Smooth muscle cell (in vitro differentiated cells): ENCODE results near the gene ATG7. TPM values are rescaled to one million over a fixed set of nuclear protein-coding genes. Genes with fewer than 3 reads are reported as not detected.

Source experiments
- DNase-seq: peaks from one replicate; lab custom pipeline; 2025; ENCODE audit not compliant: unreplicated experiment; lab: John Stamatoyannopoulos, UW
- H2AFZ ChIP-seq: fragments of 200-600 bp; sonication (generic); 2 replicates; pipeline ENCODE4 v1.6.0; 2016; ENCODE audit warnings: antibody characterized with exemption, low read depth, mild to moderate bottlenecking
- H3F3A ChIP-seq: fragments of 200-600 bp; sonication (generic); 2 replicates; pipeline ENCODE4 v1.6.0; 2017; ENCODE audit warnings: antibody characterized with exemption, low read depth
- H3K27ac ChIP-seq: fragments of 200-600 bp; sonication (generic); 2 replicates; pipeline ENCODE4 v1.5.1; 2016; ENCODE audit warnings: low read depth, mild to moderate bottlenecking
- H3K27me3 ChIP-seq: fragments of 200-600 bp; sonication (generic); 2 replicates; pipeline ENCODE4 v1.6.1; 2016; ENCODE audit warnings: low read depth, mild to moderate bottlenecking
- H3K36me3 ChIP-seq: fragments of 200-600 bp; sonication (generic); 2 replicates; pipeline ENCODE4 v1.5.1; 2016; ENCODE audit warnings: low read depth
- H3K4me1 ChIP-seq: fragments of 200-600 bp; sonication (generic); 2 replicates; pipeline ENCODE4 v1.5.1; 2016; ENCODE audit warnings: low read depth
- H3K4me2 ChIP-seq: fragments of 200-600 bp; sonication (generic); 2 replicates; pipeline ENCODE4 v1.6.0; 2016; ENCODE audit warnings: mild to moderate bottlenecking
- H3K4me3 ChIP-seq: fragments of 200-600 bp; sonication (generic); 2 replicates; pipeline ENCODE4 v1.5.1; 2016; ENCODE audit warnings: mild to moderate bottlenecking
- H3K79me2 ChIP-seq: fragments of 200-600 bp; sonication (generic); 2 replicates; pipeline ENCODE4 v1.6.0; 2016; ENCODE audit warnings: low read depth, mild to moderate bottlenecking
- H3K9ac ChIP-seq: fragments of 200-600 bp; sonication (generic); 2 replicates; pipeline ENCODE4 v1.6.0; 2016; ENCODE audit warnings: low read depth
- H3K9me3 ChIP-seq: fragments of 200-600 bp; sonication (generic); replicated peaks from 2 replicates; pipeline ENCODE4 v1.5.1; 2016; ENCODE audit warnings: low read depth
- H4K20me1 ChIP-seq: fragments of 200-600 bp; sonication (generic); 2 replicates; pipeline ENCODE4 v1.6.0; 2016; ENCODE audit warnings: low read depth
- WGBS: methylation state at CpG from one replicate; pipeline ENCODE4 v1.1.7; 2016; ENCODE audit warnings: low lambda C conversion rate; 5-methylcytosine and 5-hydroxymethylcytosine counted together
- polyA plus RNA-seq: library from polyadenylated mRNA; unstranded; fragments of >200 nt; fragmentation: Nextera tagmentation; extraction: Ambion mirVana; gene quantifications from 2 replicates; pipeline ENCODE4 v1.2.1, GENCODE V29; 2016
- total RNA-seq: library from RNA; depleted of rRNA; stranded (reverse); fragments of >200 nt; gene quantifications from 2 replicates; pipeline ENCODE4 v1.2.3, GENCODE V29; 2014
- TF ChIP-seq, protein P1 (sequence below): fragments of 200-600 bp; sonication (generic); IDR thresholded peaks from 2 replicates; pipeline ENCODE4 v1.5.1; 2017; ENCODE audit warnings: borderline replicate concordance, mild to moderate bottlenecking, antibody characterized with exemption; ENCODE audit not compliant: insufficient read depth, poor library complexity, severe bottlenecking

Gene ATG7
- total and polyA plus RNA-seq, 2 experiments from 2014 or later, result 19.4 to 40.3 TPM

DNA sequence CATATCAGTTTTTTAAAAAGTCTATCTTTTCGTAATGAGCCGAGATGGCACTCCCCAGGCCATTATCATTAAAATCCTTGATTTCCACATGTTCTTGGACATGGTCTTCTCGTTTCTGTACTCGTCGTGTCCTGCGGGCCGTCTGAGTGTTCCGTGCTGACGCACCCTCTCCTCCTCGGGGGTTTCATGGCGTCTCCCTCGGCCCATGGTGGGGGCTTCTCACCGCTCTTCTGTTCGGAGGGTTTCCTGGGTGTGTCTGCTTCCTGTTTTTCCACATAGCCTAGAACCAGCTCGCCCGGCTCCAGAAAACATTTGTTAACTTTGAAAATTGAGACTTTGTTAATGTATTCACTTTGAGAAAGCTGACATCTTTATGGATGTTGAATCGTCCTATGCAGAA lies 278.8 kb downstream of the ATG7 start:
- 95% methylated on average over 17 of the region's 17 CpGs for WGBS
- H4K20me1 ChIP-seq, result peaks cover 14% of the 10 kb centered on the region
- H2AFZ ChIP-seq, result no peak overlapping the region
- H3K36me3 ChIP-seq, result no peaks in the 10 kb centered on the region
- no peaks in the 10 kb centered on the region for H3K27me3 ChIP-seq
- peaks cover 22% of the 10 kb centered on the region for H3F3A ChIP-seq
- no peak overlapping the region for H3K9ac ChIP-seq
- no peak overlapping the region for H3K4me2 ChIP-seq
- H3K4me3 ChIP-seq, result no peak overlapping the region
- peaks cover 3% of the 10 kb centered on the region for H3K4me1 ChIP-seq
- peak overlapping the region; percentile 19 for H3K27ac ChIP-seq
- H3K9me3 ChIP-seq, result no peaks in the 10 kb centered on the region
- peaks cover 11% of the 10 kb centered on the region for H3K79me2 ChIP-seq
- no peak for DNase-seq
- TF ChIP-seq, protein P1, sequence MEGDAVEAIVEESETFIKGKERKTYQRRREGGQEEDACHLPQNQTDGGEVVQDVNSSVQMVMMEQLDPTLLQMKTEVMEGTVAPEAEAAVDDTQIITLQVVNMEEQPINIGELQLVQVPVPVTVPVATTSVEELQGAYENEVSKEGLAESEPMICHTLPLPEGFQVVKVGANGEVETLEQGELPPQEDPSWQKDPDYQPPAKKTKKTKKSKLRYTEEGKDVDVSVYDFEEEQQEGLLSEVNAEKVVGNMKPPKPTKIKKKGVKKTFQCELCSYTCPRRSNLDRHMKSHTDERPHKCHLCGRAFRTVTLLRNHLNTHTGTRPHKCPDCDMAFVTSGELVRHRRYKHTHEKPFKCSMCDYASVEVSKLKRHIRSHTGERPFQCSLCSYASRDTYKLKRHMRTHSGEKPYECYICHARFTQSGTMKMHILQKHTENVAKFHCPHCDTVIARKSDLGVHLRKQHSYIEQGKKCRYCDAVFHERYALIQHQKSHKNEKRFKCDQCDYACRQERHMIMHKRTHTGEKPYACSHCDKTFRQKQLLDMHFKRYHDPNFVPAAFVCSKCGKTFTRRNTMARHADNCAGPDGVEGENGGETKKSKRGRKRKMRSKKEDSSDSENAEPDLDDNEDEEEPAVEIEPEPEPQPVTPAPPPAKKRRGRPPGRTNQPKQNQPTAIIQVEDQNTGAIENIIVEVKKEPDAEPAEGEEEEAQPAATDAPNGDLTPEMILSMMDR, result no peak

DNA sequence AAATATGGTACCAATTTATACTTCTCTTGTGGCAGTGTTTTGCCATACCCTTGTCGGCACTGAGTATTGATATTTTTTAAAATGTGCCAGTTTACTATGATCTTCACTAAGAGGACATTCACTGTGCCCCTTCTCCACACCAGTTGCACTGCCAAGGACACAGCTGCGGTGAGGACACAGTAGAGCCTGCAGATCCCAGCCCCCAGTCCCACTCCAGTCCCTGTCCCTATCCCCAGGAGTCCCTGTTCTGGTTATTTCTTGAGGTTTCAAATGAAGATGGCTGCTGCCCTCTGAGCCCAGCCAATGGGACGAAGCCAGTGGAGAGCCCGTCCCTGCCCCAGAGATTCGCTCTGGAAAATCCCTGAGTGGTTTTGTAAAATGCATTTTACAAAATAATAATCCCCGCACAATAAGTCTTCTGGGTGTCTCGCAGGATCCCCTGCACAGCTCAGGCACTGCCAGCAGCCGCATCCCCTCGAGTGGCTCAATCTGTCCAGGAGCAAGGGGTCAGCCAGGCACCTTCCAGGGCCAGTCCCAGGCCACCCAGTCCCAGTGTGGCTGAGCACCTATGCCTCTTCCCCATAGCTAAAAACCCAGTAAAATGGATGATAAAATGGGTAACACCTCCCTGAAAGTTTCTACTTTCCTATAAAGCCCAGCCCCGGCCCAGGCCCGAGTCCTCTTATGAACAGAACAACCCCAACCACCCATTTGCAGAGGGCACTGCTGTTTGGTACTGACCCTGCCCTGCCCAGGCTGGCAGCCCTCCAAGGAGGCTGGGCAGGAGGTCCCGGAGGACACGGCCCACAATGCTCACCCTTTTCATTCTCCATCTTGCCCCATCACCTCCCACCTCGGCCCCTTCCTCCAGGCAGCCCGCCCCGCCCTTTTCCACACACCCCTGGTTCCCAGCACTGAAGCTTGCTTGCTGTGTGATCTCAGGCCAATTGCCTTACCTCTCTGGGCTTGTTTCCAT lies 280.4 kb downstream of the ATG7 start:
- WGBS, result 99% methylated on average over 16 of the region's 16 CpGs
- no peak overlapping the region for H3K4me3 ChIP-seq
- no peak overlapping the region for H3K4me2 ChIP-seq
- H3K4me1 ChIP-seq, result peaks cover 9% of the 10 kb centered on the region
- no peaks in the 10 kb centered on the region for H3K27me3 ChIP-seq
- H2AFZ ChIP-seq, result no peak overlapping the region
- H3K9me3 ChIP-seq, result no peaks in the 10 kb centered on the region
- peaks cover 27% of the 10 kb centered on the region for H3K79me2 ChIP-seq
- H3F3A ChIP-seq, result peaks cover 35% of the 10 kb centered on the region
- H3K36me3 ChIP-seq, result no peaks in the 10 kb centered on the region
- no peak overlapping the region for H3K27ac ChIP-seq
- TF ChIP-seq, protein P1, result no peak
- H3K9ac ChIP-seq, result no peak overlapping the region
- no peak for DNase-seq
- H4K20me1 ChIP-seq, result peaks cover 29% of the 10 kb centered on the region

DNA sequence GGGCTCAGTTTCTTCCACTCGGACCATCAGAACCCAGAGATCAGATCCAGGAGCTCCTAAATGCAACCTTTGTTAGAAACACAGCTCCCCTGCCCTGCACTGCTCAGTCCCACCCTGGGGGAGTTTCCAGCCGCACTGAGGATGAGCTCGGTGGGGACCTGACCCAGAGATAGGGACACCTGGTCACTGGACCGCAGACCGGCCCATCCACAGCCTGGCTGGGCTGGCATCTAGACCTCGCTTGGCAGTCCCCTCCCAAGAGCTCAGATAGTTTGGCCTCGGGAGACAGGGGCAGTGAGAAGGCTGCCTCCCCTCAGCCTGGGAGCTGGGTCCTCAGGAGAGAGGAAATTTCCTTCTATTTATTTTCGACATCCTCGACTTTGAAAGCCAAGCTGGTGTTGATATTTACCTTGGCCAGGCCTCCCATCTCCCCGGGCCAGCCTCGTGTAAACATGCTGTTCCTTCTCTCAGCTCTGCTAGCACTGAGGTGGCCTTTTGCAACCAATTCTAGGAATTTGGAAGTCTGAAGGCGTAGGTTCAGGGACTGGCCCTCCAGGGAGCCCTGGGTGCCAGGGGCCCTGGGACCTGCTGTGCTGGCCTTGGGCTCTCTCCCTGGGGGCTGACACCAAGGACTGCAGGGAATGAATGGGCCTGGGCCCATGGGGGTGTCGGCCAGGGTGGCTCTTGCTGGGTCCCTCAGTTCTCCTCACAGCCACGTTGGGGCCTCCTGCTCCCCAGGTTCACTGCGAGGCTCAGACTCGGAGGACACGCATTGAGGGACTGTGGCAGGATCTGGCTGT lies 281.4 kb downstream of the ATG7 start:
- DNase-seq, result no peak
- WGBS, result 90% methylated on average over 17 of the region's 17 CpGs

More for the DNA sequence above, 281.4 kb downstream of the ATG7 start:
- H3K79me2 ChIP-seq, result peaks cover 35% of the 10 kb centered on the region
- peaks cover 40% of the 10 kb centered on the region for H4K20me1 ChIP-seq
- no peaks in the 10 kb centered on the region for H3K9me3 ChIP-seq
- no peak overlapping the region for H3K9ac ChIP-seq
- TF ChIP-seq, protein P1, result no peak
- H3K27ac ChIP-seq, result no peak overlapping the region
- H3K36me3 ChIP-seq, result no peaks in the 10 kb centered on the region
- peaks cover 45% of the 10 kb centered on the region for H3F3A ChIP-seq
- no peak overlapping the region for H3K4me2 ChIP-seq
- no peak overlapping the region for H3K4me3 ChIP-seq
- H3K27me3 ChIP-seq, result no peaks in the 10 kb centered on the region
- no peak overlapping the region for H2AFZ ChIP-seq
- H3K4me1 ChIP-seq, result peaks cover 14% of the 10 kb centered on the region
